GM18502 (cell line): ENCODE measurements around the gene MMP19.
"Not testable (repeated sequence)": the region's sequence is repeated elsewhere in the genome, so short reads cannot be mapped to it uniquely, and the experiment has no call there.

Experiments
- ATAC-seq: cut with Tn5 transposase; IDR thresholded peaks from one replicate; pipeline ENCODE4 v1.9.1; 2021; ENCODE audit warnings: mild to moderate bottlenecking; ENCODE audit not compliant: unreplicated experiment, poor library complexity

MMP19 gene

DNA sequence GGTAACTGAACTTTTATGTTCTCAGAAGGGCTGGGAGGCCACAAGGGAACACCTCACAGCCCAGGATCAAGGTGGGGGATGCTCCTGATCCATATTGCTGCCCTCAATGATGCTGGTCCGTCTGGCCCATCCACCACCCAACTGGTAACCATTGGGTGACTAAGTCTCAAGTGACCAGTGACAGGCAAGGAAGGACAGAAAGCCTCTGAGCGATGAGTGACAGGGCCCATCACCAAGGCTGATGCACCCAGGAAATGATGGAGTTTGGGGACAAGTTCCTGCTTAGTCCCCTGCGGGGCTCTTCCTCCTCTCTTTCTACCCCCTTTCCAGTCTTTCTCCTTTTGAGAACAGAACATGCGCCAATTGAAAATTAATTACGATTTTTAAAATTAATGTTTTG is 2.6 kb upstream of the MMP19 start:
- no peak for ATAC-seq

GRCh38 chr12:55844961-55845360 is 2.2 kb upstream of the MMP19 start:
- ATAC-seq: no peak

GRCh38 chr12:55843431-55843830 is 695 bp upstream of the MMP19 start:
- ATAC-seq: no peak

- ATAC-seq: no peak
These were observed 2.0 kb downstream of the MMP19 start for GRCh38 chr12:55840581-55841351.

- ATAC-seq: no peak
These were observed 3.2 kb downstream of the MMP19 start for GRCh38 chr12:55839345-55840140.

DNA sequence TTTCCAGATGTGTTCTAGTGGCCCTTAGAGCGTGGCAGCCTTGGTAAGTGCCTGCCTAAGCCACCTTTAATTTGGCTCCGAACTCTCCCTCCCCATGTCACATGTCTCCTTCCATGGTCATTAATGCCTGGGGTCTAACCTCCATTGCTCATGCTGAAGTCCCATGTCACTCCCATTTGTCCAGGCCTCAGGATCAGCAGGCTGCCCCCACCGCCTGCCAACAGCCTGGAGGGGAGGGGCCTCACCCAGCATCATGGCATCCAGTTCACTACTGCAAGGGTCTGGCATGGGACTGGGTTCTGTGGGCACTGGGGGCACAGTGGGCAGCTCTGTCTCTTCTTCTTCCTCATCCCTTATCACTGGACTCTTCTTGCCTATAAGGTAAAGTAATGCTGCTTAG is 4.4 kb downstream of the MMP19 start:
- ATAC-seq: no peak

DNA sequence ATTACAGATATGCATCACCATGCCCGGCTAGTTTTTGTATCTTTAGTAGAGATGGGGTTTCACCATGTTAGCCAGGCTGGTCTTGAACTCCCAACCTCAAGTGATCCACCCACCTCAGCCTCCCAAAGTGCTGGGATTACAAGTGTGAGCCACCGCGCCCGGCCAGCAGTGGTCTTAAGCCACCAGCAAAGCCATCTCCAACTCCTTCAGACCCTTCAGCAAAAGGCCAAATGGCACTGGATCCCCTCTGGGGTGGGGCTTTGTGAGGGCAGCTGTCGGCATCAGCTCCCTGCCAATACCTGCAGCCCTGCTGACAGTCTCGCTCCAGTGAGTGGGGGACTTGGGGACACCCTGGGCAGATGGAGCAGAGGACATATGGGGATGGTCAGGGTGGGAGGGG is 8.3 kb downstream of the MMP19 start:
- ATAC-seq: not testable (repeated sequence)

GRCh38 chr12:55833056-55833455 is 9.7 kb downstream of the MMP19 start:
- no peak for ATAC-seq

DNA sequence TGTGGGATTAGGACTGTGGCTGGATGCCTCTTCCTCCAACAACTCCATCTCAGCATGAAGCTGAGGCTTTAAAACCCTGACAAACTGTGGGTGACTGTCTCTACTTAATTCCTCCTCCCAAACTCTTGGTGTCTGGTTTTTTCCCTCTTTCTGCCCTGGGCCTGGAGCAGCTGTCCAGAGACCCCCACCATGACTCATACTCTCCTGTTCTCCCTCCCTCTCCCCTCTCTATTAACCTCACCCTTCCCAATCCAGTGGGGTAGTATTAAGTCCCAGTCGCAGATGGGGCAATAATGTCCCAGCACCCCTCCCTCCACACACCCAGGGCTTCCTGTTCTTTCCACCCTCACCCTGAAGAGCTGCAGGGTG is 11.3 kb downstream of the MMP19 start:
- no peak for ATAC-seq

- ATAC-seq: peak; percentile 21
These were observed 11.9 kb downstream of the MMP19 start for GRCh38 chr12:55830601-55831446.

DNA sequence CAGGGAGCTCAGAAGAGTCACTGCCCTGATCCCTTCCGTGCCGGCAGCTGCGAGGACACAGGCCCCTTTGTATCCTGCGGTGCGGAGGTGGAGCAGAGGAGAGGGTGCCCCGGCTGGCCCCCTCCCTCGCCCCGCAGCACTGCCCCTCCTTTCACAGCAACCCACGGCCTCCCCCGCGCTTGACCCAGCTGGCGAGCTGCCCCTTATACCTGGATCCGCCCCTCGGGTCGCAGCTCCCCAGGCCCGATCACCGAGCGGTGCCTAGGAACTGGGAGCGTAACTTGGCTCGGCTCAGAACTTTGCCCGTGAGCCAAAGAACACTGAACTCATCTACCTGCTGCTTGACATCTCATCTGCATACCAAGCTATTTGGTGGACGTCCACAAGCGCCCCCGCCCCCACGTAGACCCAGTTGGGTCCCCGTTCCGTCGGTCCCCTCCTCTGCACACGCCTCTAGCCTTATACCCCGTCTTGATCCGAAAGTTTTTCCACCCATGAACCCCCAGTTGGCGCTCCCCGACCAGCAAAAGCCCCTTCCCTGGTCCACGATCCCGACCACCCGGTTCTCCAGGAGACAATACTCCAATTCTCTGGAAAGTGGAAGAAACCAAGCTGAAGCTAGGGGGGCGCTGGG is 12.7 kb downstream of the MMP19 start:
- peak; percentile 22 for ATAC-seq

DNA sequence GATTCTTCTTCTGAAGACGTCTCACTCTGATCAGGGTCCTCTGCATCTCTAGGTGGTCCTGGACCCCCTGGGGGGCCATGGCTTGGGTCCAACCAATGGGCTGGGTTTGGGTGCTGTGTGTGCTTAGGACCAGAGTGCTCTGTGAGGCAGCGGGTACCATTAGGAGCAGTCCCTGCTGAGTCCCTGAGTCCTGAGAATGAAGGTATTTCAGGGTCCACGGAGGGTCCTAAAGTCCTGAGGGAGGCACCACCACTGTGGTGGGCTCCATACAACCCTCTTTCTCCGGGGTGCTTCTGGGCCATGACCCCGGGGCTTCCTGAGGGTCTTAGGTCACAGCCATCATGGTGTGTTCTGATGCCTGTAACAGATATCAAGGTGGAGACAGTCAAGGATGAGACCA is 14.4 kb downstream of the MMP19 start:
- ATAC-seq: no peak

- ATAC-seq: no peak
These were observed 14.9 kb downstream of the MMP19 start for GRCh38 chr12:55827806-55828205.

DNA sequence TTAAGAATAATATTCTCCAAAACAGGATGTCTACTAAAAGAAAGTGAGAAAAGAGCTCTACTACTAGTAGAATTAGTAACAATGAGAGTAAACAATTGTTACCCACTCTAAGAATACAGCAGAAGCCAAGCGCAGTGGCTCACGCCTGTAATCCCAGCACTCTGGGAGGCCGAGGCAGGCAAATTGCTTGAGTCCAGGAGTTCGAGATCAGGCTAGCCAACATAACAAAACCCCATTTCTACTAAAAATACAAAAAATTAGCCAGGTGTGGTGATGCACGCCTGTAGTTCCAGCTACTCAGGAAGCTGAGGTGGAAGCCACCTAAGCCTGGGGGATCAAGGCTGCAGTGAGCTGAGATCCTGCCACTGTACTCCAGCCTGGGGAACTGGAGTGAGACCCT is 18.0 kb downstream of the MMP19 start:
- no peak for ATAC-seq

- no peak for ATAC-seq
These were observed 19.3 kb downstream of the MMP19 start for GRCh38 chr12:55823419-55823818.

DNA sequence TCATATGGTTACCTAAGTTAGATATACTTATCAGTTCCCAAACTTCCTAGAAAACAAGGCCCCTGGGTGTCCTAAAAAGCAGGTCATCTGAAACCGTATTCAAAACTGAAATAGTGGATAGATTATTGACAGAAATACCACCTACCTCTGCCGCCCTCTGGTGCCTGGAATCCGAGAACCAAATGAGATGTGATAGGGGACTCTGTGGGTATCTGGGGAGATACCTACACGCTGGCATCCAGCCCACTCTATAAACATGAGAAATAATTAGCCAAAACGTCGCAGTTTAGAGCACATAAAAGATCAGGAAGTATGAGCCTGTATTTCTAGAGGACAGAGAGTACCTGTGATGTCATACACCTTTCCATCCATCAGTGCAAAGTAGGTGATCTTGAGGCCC is 20.5 kb downstream of the MMP19 start:
- no peak for ATAC-seq

GRCh38 chr12:55820679-55821078 is 22.1 kb downstream of the MMP19 start:
- no peak for ATAC-seq

DNA sequence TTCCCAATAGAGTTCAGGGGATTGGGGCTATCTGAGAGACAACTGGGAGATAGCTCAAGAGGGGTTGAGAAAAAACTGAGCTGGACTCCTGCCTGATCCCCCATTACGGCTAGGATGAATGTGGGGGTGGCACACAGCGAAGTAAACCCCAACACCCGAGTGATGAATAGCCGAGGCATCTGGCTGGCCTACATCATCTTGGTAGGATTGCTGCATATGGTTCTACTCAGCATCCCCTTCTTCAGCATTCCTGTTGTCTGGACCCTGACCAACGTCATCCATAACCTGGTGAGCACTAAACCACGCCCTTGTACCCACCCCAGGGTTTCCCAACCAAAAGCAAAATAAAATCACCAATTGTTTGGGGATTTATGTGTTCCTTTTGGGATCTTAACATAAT is 23.9 kb downstream of the MMP19 start:
- ATAC-seq: no peak

GRCh38 chr12:55818140-55818728 is 24.5 kb downstream of the MMP19 start:
- ATAC-seq: peak; percentile 34
